NCI-H1694 (cell line): ENCODE results near the gene CLPSL1.
"Not testable (repeated sequence)": the region's sequence is repeated elsewhere in the genome, so short reads cannot be mapped to it uniquely, and the experiment has no call there.

ENCODE experiments used
- DNase-seq: peaks from one replicate; lab custom pipeline; 2025; lab: John Stamatoyannopoulos, UW

The CLPSL1 gene

GRCh38 chr6:35780719-35781118 is at the start of gene CLPSL1:
Gene CLPSL1, plus strand, starts transcription at chr6:35781019. Its CDS starts 92 bp downstream, at chr6:35781111.
- no peak for DNase-seq

- DNase-seq: peak; percentile 74
Measured at GRCh38 chr6:35731414-35731735, 49.4 kb upstream of the CLPSL1 start.

GRCh38 chr6:35731736-35732532 is 48.9 kb upstream of the CLPSL1 start:
- DNase-seq: peak; percentile 67

- no peak for DNase-seq
Measured at GRCh38 chr6:35733633-35734032, 47.2 kb upstream of the CLPSL1 start.

- DNase-seq: not testable (repeated sequence)
Measured at GRCh38 chr6:35734319-35734718, 46.5 kb upstream of the CLPSL1 start.

- no peak for DNase-seq
Measured at GRCh38 chr6:35735452-35735851, 45.4 kb upstream of the CLPSL1 start.

GRCh38 chr6:35736253-35736894 is 44.4 kb upstream of the CLPSL1 start:
- peak; percentile 60 for DNase-seq

- DNase-seq: no peak
Measured at GRCh38 chr6:35736982-35737412, 43.8 kb upstream of the CLPSL1 start, which contains the start of gene ARMC12. Gene ARMC12, plus strand, starts transcription at chr6:35737032. Its CDS starts 77 bp downstream, at chr6:35737109.

- peak; percentile 83 for DNase-seq
Measured at GRCh38 chr6:35737413-35738211, 43.2 kb upstream of the CLPSL1 start.

GRCh38 chr6:35739645-35740524 is 40.9 kb upstream of the CLPSL1 start:
- no peak for DNase-seq

- no peak for DNase-seq
Measured at GRCh38 chr6:35742842-35743241, 38.0 kb upstream of the CLPSL1 start.

- DNase-seq: no peak
Measured at GRCh38 chr6:35745509-35745908, 35.3 kb upstream of the CLPSL1 start.

- no peak for DNase-seq
Measured at GRCh38 chr6:35746516-35746915, 34.3 kb upstream of the CLPSL1 start.

GRCh38 chr6:35747877-35748276 is 32.9 kb upstream of the CLPSL1 start:
- no peak for DNase-seq

- DNase-seq: no peak
Measured at GRCh38 chr6:35750557-35750956, 30.3 kb upstream of the CLPSL1 start.

- no peak for DNase-seq
Measured at GRCh38 chr6:35751594-35751993, 29.2 kb upstream of the CLPSL1 start.

- DNase-seq: no peak
Measured at GRCh38 chr6:35752330-35752729, 28.5 kb upstream of the CLPSL1 start.

- DNase-seq: no peak
Measured at GRCh38 chr6:35754452-35755277, 26.2 kb upstream of the CLPSL1 start.

GRCh38 chr6:35755278-35755924 is 25.4 kb upstream of the CLPSL1 start:
- no peak for DNase-seq

GRCh38 chr6:35757456-35758123 is 23.2 kb upstream of the CLPSL1 start:
- DNase-seq: no peak
